Natural killer cell (primary cell): Measurements from ENCODE around the gene GSTM2. TPM values are rescaled to one million over a fixed set of nuclear protein-coding genes. Genes with fewer than 3 reads are reported as not detected.

ENCODE experiments used
- ATAC-seq, 3 donors: fragments of 150-1000 bp in 2 of 3; fragments of 200-7000 bp in 1 of 3; cut with Tn5 transposase; 1 replicate in 1 of 3; 2 replicates in 2 of 3; pipeline ENCODE4 v1.10.0; 2021; ENCODE audit warnings: mild to moderate bottlenecking in 2 of 3, moderate library complexity in 2 of 3
- DNase-seq, 2 donors: peaks; one replicate each; pipeline versions ENCODE4 v3.0.0 to v3.0.0-alpha.2; 2013 to 2021; ENCODE audit warnings: mixed read lengths in 1 of 2
- H3K27ac ChIP-seq: one replicate; pipeline ENCODE4 v1.5.1; 2013; ENCODE audit warnings: mild to moderate bottlenecking, low read length
- H3K27me3 ChIP-seq: one replicate; pipeline ENCODE4 v1.6.1; 2013; ENCODE audit warnings: low read length; ENCODE audit not compliant: control insufficient read depth, insufficient read depth
- H3K36me3 ChIP-seq: one replicate; pipeline ENCODE4 v1.6.1; 2013; ENCODE audit warnings: low read length; ENCODE audit not compliant: control insufficient read depth, insufficient read depth
- H3K4me1 ChIP-seq: one replicate; pipeline ENCODE4 v1.6.1; 2013; ENCODE audit warnings: low read length; ENCODE audit not compliant: control insufficient read depth, insufficient read depth
- H3K4me3 ChIP-seq: one replicate; pipeline ENCODE4 v1.5.1; 2013; ENCODE audit warnings: low read length
- H3K9me3 ChIP-seq: one replicate; pipeline ENCODE4 v1.6.1; 2013; ENCODE audit warnings: low read length; ENCODE audit not compliant: control insufficient read depth, insufficient read depth
- H3K27ac Mint-ChIP-seq, 2 donors: one replicate each; pipeline ENCODE4 v1.8.0; 2022; ENCODE audit warnings: mild to moderate bottlenecking in 2 of 2, mixed read lengths in 2 of 2, moderate library complexity in 1 of 2
- H3K27me3 Mint-ChIP-seq, 2 donors: one replicate each; pipeline ENCODE4 v1.8.0; 2022; ENCODE audit warnings: low read depth in 2 of 2, mixed read lengths in 2 of 2
- H3K36me3 Mint-ChIP-seq: one replicate; pipeline ENCODE4 v1.8.0; 2022; ENCODE audit warnings: mixed read lengths
- H3K4me1 Mint-ChIP-seq, 2 donors: one replicate each; pipeline ENCODE4 v1.8.0; 2022; ENCODE audit warnings: mixed read lengths in 2 of 2
- H3K4me3 Mint-ChIP-seq: one replicate; pipeline ENCODE4 v1.8.0; 2022; ENCODE audit warnings: mild to moderate bottlenecking, moderate library complexity, mixed read lengths
- H3K9me3 Mint-ChIP-seq, 2 donors: one replicate each; pipeline ENCODE4 v1.8.0; 2022; ENCODE audit warnings: mixed read lengths in 2 of 2
- CTCF ChIP-seq: fragments of 200-600 bp; IDR thresholded peaks from one replicate; pipeline ENCODE4 v1.8.0; 2022; ENCODE audit warnings: antibody characterized with exemption
- WGBS: methylation state at CpG from one replicate; pipeline ENCODE4 v1.1.7; 2013; ENCODE audit warnings: missing lambda C conversion rate; ENCODE audit not compliant: insufficient coverage; 5-methylcytosine and 5-hydroxymethylcytosine counted together
- intact Hi-C: fragments of 100-400 bp; cut with micrococcal nuclease; formaldehyde crosslinking; loops from one replicate; pipeline ENCODE4 v1.14.2; 2022
- total RNA-seq, 4 donors: library from RNA; stranded (reverse); fragments of 120-200 nt in 1 of 4; gene quantifications; one replicate each; pipeline versions ENCODE4 v1.2.3 to v1.2.4, GENCODE V29; 2013 to 2022

The GSTM2 gene
- total RNA-seq, 3 donors from 2014 or later (not counting 1 experiment from before 2014, with no cell fraction given) = 142 to 315 (median 205) TPM

- Mint-ChIP-seq H3K4me1 (peaks cover 2 to 6% of the 10 kb centered on the region in 2 donors), H3K27ac (no peak overlapping the region), H3K27me3 (peaks cover 0 to 12% of the 10 kb centered on the region in 2 donors), H3K4me3 (no peak overlapping the region), H3K9me3 (no peaks in the 10 kb centered on the region), H3K36me3 (no peaks in the 10 kb centered on the region)
- H3K4me3 ChIP-seq = no peak overlapping the region
- peaks cover 14% of the 10 kb centered on the region for H3K36me3 ChIP-seq
- intact Hi-C loops = no loop called here
- H3K9me3 ChIP-seq = no peaks in the 10 kb centered on the region
- TF ChIP-seq CTCF = no peak
- H3K4me1 ChIP-seq = peaks cover 4% of the 10 kb centered on the region
- DNase-seq (peak in 1 of 2 donors; percentile 49), ATAC-seq (no peak)
- no peak overlapping the region for H3K27ac ChIP-seq
- WGBS = 35% methylated on average over 12 of the region's 13 CpGs
- no peaks in the 10 kb centered on the region for H3K27me3 ChIP-seq
These were observed 32.8 kb upstream of the GSTM2 start for GRCh38 chr1:109634771-109635750.

- peak in 1 of 2 donors; percentile 1 for DNase-seq
- intact Hi-C loops = no loop called here
These were observed 32.0 kb upstream of the GSTM2 start for GRCh38 chr1:109635862-109636200.

GRCh38 chr1:109636201-109636952 is 31.5 kb upstream of the GSTM2 start:
- peak in 1 of 2 donors; percentile 2 for DNase-seq

More at GRCh38 chr1:109635862-109636200, 32.0 kb upstream of the GSTM2 start:
- Mint-ChIP-seq H3K4me1 (peaks cover 5 to 8% of the 10 kb centered on the region in 2 donors), H3K4me3 (no peak overlapping the region), H3K36me3 (no peaks in the 10 kb centered on the region), H3K9me3 (no peaks in the 10 kb centered on the region), H3K27me3 (peaks cover 0 to 14% of the 10 kb centered on the region in 2 donors), H3K27ac (no peak overlapping the region)
- Histone ChIP-seq H3K36me3 (peaks cover 10% of the 10 kb centered on the region), H3K4me3 (no peak overlapping the region), H3K27ac (no peak overlapping the region), H3K9me3 (no peaks in the 10 kb centered on the region), H3K4me1 (peaks cover 10% of the 10 kb centered on the region), H3K27me3 (no peaks in the 10 kb centered on the region)
- 98% methylated on average over 2 of the region's 2 CpGs for WGBS
- TF ChIP-seq CTCF = no peak
- no peak for ATAC-seq

More at GRCh38 chr1:109636201-109636952, 31.5 kb upstream of the GSTM2 start:
- no peak for TF ChIP-seq CTCF
- intact Hi-C loops = no loop called here
- Histone ChIP-seq H3K4me1 (peaks cover 10% of the 10 kb centered on the region), H3K36me3 (peaks cover 4% of the 10 kb centered on the region), H3K4me3 (no peak overlapping the region), H3K27me3 (no peaks in the 10 kb centered on the region), H3K27ac (no peak overlapping the region), H3K9me3 (no peaks in the 10 kb centered on the region)
- Mint-ChIP-seq H3K4me1 (peaks cover 5 to 8% of the 10 kb centered on the region in 2 donors), H3K27me3 (peaks cover 0 to 14% of the 10 kb centered on the region in 2 donors), H3K4me3 (no peak overlapping the region), H3K9me3 (no peaks in the 10 kb centered on the region), H3K27ac (no peak overlapping the region), H3K36me3 (no peaks in the 10 kb centered on the region)
- 88% methylated on average over 9 of the region's 9 CpGs for WGBS
- ATAC-seq = no peak
